ES-I3 (cell line): Measurements from ENCODE around the gene RNF157.

Experiments
- H3K36me3 ChIP-seq: 2 replicates; pipeline ENCODE4 v1.6.1; 2013; ENCODE audit warnings: mild to moderate bottlenecking, low read length, control low read depth, moderate library complexity; ENCODE audit not compliant: insufficient read depth
- H3K4me1 ChIP-seq: 2 replicates; pipeline ENCODE4 v1.6.1; 2013; ENCODE audit warnings: mild to moderate bottlenecking, control low read depth, low read length; ENCODE audit not compliant: insufficient read depth
- H3K9ac ChIP-seq: 2 replicates; pipeline ENCODE4 v1.6.1; 2013; ENCODE audit warnings: low read depth, mild to moderate bottlenecking, low read length, moderate library complexity
- H3K9me3 ChIP-seq: 2 replicates; pipeline ENCODE4 v1.6.1; 2013; ENCODE audit warnings: mild to moderate bottlenecking, low read length, moderate library complexity; ENCODE audit not compliant: control insufficient read depth, insufficient read depth

Gene RNF157

GRCh38 chr17:76184290-76184689 is 56.0 kb downstream of the RNF157 start:
- H3K9me3 ChIP-seq, result no peaks in the 10 kb centered on the region

GRCh38 chr17:76182016-76182764 is 58.1 kb downstream of the RNF157 start:
- H3K36me3 ChIP-seq, result no peaks in the 10 kb centered on the region
- H3K4me1 ChIP-seq, result peaks cover 2% of the 10 kb centered on the region; the same call in 1 of the 2 replicates
- H3K9me3 ChIP-seq, result no peaks in the 10 kb centered on the region
- no peak overlapping the region for H3K9ac ChIP-seq

More at GRCh38 chr17:76184290-76184689, 56.0 kb downstream of the RNF157 start:
- Histone ChIP-seq H3K36me3 (no peaks in the 10 kb centered on the region), H3K9ac (no peak overlapping the region), H3K4me1 (0 out of 2 replicates have a peak, but pooled peaks cover 2% of the 10 kb centered on the region)

GRCh38 chr17:76179496-76180467 is 60.5 kb downstream of the RNF157 start:
- Histone ChIP-seq H3K4me1 (peaks cover 2% of the 10 kb centered on the region; the same call in 1 of the 2 replicates), H3K9ac (no peak overlapping the region)

GRCh38 chr17:76178124-76178523 is 62.2 kb downstream of the RNF157 start:
- Histone ChIP-seq H3K4me1 (peaks cover 2% of the 10 kb centered on the region; the same call in 1 of the 2 replicates), H3K36me3 (no peaks in the 10 kb centered on the region), H3K9ac (no peak overlapping the region), H3K9me3 (no peaks in the 10 kb centered on the region)

More at GRCh38 chr17:76179496-76180467, 60.5 kb downstream of the RNF157 start:
- H3K9me3 ChIP-seq, result no peaks in the 10 kb centered on the region
- H3K36me3 ChIP-seq, result no peaks in the 10 kb centered on the region

- Histone ChIP-seq H3K4me1 (peaks cover under 1% of the 10 kb centered on the region; the same call in 1 of the 2 replicates), H3K9ac (no peak overlapping the region), H3K9me3 (no peaks in the 10 kb centered on the region), H3K36me3 (no peaks in the 10 kb centered on the region)
These were observed 63.4 kb downstream of the RNF157 start for GRCh38 chr17:76176701-76177574.

- Histone ChIP-seq H3K9ac (no peak overlapping the region), H3K36me3 (no peaks in the 10 kb centered on the region), H3K9me3 (no peaks in the 10 kb centered on the region), H3K4me1 (no peaks in the 10 kb centered on the region; the same call in 1 of the 2 replicates)
These were observed 66.3 kb downstream of the RNF157 start for GRCh38 chr17:76174037-76174436.

GRCh38 chr17:76173474-76173873 is 66.8 kb downstream of the RNF157 start:
- Histone ChIP-seq H3K9ac (no peak overlapping the region), H3K4me1 (no peaks in the 10 kb centered on the region; the same call in 1 of the 2 replicates), H3K9me3 (no peaks in the 10 kb centered on the region), H3K36me3 (no peaks in the 10 kb centered on the region)

GRCh38 chr17:76171706-76172105 is 68.6 kb downstream of the RNF157 start:
- Histone ChIP-seq H3K4me1 (no peaks in the 10 kb centered on the region), H3K36me3 (no peaks in the 10 kb centered on the region), H3K9me3 (no peaks in the 10 kb centered on the region), H3K9ac (no peak overlapping the region)

GRCh38 chr17:76170114-76170513 is 70.2 kb downstream of the RNF157 start:
- H3K9ac ChIP-seq, result no peak overlapping the region

GRCh38 chr17:76166906-76167305 is 73.4 kb downstream of the RNF157 start:
- no peaks in the 10 kb centered on the region for H3K36me3 ChIP-seq
- H3K9me3 ChIP-seq, result no peaks in the 10 kb centered on the region
- peaks cover 11% of the 10 kb centered on the region for H3K4me1 ChIP-seq
- H3K9ac ChIP-seq, result no peak overlapping the region

More at GRCh38 chr17:76170114-76170513, 70.2 kb downstream of the RNF157 start:
- Histone ChIP-seq H3K9me3 (no peaks in the 10 kb centered on the region), H3K4me1 (no peaks in the 10 kb centered on the region), H3K36me3 (no peaks in the 10 kb centered on the region)

GRCh38 chr17:76166168-76166567 is 74.1 kb downstream of the RNF157 start:
- no peaks in the 10 kb centered on the region for H3K36me3 ChIP-seq
- H3K9me3 ChIP-seq, result no peaks in the 10 kb centered on the region

GRCh38 chr17:76164331-76164730 is 76.0 kb downstream of the RNF157 start:
- H3K9ac ChIP-seq, result no peak overlapping the region
- H3K4me1 ChIP-seq, result peaks cover 11% of the 10 kb centered on the region
- H3K36me3 ChIP-seq, result no peaks in the 10 kb centered on the region
- H3K9me3 ChIP-seq, result no peaks in the 10 kb centered on the region

More at GRCh38 chr17:76166168-76166567, 74.1 kb downstream of the RNF157 start:
- H3K9ac ChIP-seq, result no peak overlapping the region
- peaks cover 11% of the 10 kb centered on the region for H3K4me1 ChIP-seq

- Histone ChIP-seq H3K9ac (no peak overlapping the region), H3K36me3 (no peaks in the 10 kb centered on the region), H3K9me3 (no peaks in the 10 kb centered on the region), H3K4me1 (peaks cover 11% of the 10 kb centered on the region)
These were observed 76.4 kb downstream of the RNF157 start for GRCh38 chr17:76163919-76164318.
